GM19395 (cell line): ENCODE data around the gene FUT7.

Source experiments
- ATAC-seq: cut with Tn5 transposase; IDR thresholded peaks from one replicate; pipeline ENCODE4 v1.9.1; 2021; ENCODE audit warnings: mild to moderate bottlenecking, moderate library complexity; ENCODE audit not compliant: unreplicated experiment

FUT7 gene

DNA sequence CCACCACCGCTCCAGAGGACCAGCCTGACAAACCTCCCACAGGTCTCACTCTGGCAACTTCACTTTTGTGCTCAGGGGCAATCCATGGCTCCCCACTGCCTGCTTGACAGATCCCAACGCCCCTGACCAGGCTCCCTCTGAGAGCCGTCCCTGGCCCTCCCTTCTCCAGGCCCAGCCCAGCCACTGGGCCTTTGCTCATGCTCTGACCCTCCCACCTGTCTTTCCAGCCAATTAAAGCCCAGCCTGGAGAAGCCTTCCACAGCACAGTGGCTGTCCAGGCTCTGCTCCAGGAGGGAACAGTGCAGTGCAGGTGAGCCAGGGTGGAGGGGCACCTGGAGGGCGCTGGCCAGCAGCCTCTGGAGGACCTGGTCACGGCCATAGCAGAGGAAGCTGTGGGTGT lies 18.7 kb upstream of the FUT7 start:
- no peak for ATAC-seq

DNA sequence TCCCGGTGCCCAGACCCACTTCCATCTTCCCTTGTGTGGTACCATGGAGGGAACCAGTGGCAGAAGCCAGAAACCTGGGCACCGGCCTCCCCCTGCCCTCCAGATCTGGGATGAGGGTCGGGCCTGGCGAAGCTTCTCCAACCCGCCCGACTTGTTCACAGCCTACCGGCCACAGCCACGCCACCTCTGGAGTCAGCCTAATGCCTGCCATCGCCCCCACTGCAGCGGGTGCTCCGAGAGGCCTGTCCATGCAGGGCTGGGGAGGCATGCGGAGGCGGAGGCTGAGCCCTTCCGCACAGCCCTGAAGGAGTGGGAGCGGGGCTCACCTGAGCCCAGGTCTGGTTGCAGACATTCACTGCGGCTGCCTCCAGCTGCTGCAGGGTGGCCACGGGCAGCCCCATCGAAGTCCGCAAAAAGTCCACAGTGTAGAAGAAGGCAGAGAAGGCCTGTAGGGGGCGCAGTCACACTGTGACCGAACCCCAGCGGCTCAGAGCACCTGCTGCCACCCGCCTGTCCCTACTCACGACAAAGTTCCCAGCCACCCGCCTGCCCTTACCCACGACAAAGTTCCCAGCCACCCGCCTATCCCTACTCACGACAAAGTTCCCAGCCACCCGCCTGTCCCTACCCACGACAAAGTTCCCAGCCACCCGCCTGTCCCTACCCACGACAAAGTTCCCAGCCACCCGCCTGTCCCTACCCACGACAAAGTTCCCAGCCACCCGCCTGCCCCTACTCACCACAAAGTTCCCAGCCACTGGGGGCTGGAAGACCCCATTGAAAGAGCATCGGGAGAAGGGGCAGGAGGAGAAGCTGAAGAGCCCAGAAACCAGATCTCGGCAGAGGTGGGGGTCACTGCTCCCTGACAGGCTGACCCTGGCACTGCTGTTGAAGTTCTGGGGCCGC lies 17.9 kb upstream of the FUT7 start:
- no peak for ATAC-seq

DNA sequence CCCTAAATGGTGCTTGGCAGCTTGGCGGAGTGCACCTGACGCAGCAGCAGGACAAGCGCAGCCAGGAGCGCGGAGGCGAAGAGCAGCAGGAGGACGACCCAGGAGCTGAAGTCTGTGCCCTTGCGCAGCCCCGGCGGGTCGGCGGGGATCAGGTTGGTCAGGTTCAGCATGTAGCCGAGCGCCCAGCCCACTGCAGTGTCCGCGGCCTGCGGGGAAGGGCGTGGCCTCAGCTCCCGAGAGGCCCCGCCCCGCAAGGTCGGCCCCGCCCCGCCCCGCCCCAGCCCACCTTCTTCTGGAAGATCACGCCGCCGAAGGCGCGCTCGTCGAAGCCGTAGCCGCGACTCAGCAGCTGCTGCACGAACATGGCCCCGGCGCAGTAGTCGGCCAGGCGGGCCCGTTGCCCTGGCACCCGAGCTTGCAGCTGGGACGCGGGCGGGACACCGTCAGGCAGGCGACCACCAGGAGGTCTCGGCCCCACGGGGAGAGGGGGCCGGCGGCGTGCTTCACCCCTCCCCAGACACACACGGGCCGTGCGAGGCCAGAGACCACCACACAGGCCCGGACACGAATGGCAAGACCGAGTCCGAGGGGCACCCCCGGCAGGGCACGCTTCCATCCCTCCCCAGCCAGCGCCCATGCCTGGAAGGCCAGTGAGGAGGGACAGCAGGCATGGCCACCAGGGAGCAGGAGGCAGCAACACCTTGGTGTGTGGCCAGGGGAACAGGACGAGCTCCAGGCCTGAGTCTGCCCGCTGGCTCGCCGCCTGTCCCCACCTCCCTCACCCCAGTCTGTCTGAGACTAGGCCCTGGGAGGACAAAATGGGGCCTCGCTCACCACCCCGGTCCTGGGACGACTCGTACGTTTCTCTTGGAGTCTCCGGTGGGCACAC lies 17.0 kb upstream of the FUT7 start:
- no peak for ATAC-seq

DNA sequence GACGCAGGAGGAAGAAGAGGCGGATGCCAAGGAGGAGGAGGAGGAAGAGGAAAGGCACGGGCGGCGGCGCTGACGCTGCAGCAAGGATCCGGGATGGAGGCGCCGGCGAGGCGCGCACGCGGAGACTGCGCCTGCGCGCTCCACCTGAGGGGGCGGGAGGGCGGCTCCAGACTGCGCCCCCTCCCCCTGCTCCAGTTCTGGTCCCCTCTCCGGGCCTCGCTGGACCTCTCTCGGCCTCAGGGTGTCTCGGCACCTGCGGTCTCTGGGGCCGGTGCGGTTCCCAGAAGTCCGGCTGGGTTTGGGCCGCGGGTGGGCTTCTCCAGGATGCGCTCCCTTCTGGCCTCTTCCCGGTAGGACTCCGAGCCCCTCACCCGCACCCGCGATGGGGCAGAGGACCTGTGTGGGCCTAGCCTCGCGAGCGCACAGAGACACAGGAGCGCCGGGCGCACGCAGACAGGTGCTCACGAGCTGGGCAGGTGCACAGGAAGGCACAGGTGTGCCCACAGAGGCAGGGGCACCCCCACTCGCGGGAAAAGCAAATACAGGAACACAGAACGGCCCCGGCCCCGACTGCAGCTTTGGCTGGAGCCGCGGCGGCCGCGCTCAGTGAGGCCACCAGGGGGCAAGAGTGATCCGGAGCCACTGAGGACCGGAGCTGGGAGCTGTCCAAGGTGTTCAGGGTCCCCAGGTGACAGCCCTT lies 14.3 kb upstream of the FUT7 start, which contains the start of gene NPDC1:
NPDC1 (minus strand) TSS at position 90 of the 700 bp plus-strand sequence. CDS start 188 bp downstream, outside the sequence.
- ATAC-seq = no peak

DNA sequence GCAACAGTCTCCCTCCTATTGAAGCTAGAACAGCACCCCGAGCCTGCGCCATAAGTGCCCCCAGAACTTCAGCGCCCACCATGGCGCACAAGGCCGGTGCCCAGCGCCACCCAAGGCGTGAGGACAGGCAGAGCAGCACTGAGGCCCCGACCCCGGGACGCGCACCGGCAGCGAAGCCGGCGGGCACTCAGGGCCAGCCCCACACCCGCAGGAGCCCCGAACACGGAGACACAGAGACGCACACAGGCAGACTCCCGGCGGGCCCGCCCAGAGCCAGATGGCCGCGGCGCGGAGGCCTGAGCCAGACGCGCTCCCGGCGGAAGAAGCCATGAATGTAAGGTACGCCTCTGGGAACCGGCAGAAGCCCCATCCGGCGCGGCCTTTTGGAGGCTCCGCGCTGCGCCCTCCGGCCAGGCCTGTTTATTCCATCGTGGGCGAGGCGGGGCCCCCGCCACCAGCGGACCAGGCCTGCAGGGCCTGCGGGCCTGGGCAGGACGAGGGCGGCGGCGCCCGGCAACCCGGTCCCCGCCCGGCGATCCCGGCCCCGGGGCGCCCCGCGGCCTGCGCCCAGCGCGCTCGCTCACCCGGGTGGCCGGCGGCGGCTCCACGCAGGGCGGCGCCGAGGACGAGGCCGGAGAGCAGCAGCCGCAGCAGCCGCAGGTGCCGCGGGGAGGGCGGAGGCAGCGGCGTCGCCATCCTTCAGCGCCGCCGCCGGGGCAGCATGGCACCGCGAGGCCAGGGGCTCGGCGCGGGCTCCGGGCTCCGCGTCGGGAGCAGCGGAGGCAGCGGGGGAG lies 13.6 kb upstream of the FUT7 start:
- no peak for ATAC-seq

DNA sequence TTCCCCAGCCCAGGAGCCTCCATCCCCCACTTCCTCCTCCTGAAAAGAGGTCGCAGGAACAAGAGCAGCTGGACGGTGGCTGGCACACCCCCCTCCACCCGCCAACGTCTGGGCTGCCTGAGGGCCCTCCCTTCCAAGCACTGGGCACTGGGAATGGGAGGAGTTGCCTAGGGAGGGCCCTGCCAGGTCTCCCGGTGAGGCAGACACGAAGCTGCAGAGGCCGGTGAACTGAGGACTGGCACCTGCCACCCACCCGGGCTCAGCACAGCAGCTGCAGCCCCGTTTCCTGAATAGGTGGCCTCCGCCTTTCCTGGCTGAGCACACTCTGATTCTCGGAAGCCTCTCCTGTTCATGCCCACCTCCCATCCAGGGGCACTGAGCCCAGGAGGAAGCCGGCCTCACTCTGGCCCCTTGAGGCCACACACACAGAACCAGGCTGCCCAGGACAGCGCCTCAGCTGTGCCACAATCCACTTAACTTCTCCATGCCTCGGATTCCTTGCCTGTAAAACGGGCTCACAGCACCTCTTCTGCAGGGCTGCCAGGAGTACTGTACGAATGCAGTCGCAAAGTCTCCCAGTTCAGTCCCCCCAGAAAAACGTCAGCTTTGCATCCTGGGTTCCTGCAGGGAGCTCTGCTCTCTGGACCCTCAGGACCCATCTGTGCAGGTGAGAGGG lies 12.8 kb upstream of the FUT7 start:
- no peak for ATAC-seq

DNA sequence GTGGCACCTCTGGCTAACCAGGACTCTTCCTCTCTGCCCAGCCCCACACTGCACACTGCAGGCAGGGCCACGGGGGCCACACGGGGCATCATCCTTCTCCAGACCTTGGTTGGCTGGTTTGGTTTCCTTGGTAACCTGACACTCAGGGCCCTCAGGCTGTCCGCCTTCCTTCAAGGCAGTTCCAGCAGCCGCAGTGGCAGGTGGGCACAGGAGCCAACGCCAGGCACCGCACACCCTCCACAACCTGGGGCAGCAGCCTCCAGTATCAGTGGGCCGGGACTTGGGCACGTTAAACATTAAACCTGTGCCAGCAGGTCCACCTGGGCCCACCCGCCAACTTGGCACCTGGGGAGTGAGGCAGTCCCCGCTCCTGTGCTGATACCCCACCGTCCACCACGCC lies 12.1 kb upstream of the FUT7 start:
- no peak for ATAC-seq

DNA sequence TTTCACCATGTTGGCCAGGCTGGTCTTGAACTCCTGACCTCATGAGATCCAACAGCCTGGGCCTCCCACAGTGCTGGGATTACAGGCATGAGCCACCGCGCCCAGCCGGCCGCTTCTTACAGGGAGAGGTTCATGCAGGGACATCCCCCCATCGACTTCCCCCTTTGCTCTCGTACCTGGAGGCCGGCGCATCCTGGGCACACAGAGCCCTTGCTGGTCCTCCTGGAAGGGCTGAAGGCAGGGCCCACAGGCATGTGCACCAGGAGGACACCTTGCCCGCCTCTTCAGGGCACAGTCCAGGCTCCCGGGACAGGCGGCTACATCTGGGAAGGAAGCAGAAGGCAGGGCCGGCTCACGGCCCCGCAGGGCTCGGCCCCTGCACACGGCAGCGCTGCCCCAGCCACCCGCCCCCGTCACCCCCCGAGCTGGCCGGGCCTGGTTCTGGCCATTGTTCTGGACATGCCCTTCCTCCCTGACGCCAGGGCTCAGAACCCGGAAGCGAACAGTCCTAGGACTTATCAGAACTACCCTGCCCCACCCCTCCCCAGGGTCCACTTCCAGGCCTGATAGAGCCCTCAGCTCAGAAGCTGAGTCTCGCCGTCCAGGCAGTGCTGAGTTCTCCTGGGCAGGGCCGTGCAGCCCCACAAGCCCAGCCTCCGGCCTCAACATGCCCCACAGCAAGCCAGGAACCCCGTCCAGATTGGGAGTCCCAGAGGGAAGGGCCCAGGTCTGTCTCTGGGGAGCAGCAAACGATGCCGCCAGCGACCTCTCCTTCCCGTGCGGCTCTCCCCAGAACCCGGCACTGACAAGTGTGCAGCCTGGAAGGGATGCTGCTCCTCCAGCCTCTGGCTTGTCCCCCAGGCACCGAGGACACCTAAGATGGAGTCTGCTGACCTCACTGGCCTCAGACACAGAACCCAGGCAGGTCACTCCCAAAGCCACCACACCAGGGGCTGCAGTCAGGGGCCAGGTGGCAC lies 11.2 kb upstream of the FUT7 start:
- ATAC-seq = no peak

DNA sequence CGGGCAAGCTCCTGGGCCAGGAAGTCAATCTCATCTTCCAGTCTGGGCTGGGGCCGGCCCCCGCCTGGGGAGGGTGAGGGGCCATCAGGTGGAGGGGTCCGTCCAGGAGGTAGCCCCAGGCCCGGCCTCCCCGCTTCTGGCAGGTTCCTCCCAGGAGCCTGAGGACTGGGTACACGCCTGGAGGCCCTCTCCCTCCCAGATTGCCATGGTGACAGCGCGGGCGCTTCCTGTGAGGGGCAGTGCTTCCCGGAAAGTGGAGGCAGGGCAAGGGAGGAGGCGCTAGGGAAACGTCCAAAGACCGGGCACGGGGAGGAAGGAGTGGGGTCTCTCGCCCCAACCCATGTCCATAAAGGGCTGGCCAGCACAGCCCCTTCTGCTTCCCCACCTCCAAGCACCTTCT lies 9.2 kb upstream of the FUT7 start:
- no peak for ATAC-seq

DNA sequence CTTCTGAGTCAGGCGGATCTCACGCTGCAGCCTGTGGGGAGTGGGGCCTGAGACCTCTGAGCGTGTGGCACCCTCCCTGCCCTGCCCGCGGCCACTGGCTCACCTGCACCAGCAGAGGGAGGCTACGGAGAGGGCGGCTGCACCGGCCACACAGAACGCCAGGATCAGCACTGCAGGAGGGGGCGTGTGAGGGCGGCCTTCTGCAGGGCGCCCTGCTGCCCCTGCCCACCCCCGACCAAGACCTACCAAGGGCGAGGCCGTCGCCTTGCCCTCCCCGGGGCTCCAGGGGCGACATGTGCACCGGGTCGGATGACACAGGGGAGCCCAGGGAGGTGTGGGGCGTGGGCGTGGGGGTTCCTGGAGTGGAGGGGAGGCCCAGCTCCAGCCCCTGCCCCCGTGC lies 8.7 kb upstream of the FUT7 start:
- no peak for ATAC-seq

DNA sequence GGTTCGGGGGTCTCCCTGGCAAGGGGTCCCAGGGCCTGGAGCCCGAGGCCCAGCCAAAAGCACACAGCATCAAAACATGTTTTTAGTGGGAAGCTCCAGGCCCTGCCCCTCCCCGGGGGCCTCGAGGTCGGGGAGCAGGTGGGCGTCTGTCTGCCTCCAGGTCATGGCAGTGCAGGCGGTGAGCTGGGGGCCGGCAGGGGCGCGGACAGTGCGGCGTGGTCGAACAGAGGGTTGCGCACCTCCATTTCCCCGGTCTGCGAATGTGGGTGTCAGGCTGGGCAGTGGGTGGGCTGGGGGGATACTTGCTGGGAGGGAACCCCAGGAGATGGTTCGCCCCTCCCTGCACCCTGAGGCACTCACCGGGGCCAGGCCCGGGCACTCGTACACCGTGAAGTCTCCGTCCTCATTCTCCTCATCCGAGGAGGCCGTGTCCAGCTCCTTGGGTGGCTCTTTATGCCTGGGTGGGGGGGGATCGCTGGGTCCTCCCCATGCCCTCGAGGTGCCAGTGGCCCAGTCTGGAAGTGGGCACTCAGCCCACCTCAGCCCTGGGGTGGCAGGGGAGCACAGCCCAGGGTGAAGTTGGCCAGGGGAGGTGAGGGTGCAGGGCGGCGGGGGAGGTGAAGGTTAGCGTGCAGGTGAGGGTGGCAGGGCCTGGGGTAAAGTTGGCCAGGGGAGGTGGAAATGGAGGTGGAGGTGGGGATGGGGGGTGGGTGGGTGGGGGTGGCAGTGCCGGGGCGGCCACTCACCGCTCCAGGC lies 7.9 kb upstream of the FUT7 start:
- no peak for ATAC-seq

DNA sequence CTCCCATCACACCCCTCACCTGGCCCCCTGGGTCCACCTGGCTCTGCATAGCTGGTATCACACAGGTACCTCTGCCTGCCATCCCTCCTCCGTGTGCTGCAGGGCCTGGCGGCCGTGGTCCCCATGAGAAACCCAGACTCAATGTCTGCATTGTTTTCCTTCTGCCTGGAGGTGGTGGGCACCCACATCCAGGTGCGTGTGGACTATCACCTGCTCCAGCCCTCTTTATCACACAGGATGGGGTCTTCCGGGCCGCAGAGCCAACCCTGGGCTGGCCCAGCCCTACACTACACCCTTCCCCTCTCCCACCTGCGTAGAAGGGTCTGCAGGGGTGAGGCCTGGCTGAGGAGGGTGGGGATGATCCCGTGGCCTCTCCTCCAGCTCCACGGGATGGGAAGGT lies 7.0 kb upstream of the FUT7 start:
- no peak for ATAC-seq

DNA sequence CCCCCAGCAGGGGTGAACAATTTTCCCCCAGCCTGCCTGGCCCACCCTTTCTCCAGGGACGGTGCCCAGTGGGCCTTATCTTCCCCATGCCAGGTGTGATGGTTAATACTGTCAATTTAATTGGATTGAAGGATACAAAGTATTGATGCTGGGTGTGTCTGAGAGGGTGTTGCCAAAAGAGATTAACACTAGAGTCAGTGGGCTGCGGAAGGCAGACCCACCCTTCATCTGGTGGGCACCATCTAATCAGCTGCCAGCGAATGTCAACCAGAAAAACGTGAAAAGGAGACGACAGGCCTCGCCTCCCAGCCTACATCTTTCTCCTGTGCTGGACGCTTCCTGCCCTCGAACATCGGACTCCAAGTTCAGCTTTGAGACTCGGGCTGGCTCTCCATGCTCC lies 5.6 kb upstream of the FUT7 start:
- no peak for ATAC-seq

DNA sequence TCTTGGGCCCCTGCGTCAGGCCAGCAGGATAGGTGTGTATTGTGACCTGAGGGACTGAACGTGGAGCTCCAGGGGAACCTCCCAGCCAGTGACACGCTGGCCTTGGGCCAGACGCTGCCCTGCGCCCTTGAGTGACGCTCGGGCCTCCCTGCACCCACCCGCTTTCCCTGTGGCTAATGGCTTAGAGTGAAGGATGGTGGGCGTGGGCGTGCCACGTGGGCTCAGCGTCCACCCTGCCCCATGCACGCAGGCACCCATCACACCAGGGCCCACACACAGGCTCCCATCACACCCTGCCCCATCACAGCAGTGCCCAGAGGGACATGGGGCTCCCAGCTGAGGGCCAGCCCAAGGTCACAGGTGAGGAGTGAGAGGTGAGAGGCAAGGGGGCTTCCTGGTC lies 5.1 kb upstream of the FUT7 start:
- ATAC-seq = no peak

DNA sequence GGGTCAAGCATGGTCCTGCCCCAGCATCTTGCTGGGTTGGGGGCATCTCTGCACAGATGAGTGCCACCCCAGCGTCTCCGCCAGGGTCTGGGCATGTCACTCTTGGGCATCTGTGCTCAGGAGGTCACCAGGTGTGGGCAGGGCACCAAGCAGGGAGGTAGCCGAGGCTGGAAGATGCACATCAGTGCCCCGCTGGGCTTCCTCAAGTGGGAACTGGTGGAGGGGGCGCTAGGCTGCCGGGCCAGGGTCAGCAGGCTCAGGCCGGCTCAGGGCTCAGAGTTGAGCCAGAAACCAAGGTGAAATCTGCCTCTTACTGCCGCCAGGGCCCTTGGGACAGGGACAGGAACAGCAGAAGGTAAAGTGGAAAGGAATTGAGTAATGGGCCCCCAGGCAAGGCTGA lies 4.0 kb upstream of the FUT7 start:
- no peak for ATAC-seq

DNA sequence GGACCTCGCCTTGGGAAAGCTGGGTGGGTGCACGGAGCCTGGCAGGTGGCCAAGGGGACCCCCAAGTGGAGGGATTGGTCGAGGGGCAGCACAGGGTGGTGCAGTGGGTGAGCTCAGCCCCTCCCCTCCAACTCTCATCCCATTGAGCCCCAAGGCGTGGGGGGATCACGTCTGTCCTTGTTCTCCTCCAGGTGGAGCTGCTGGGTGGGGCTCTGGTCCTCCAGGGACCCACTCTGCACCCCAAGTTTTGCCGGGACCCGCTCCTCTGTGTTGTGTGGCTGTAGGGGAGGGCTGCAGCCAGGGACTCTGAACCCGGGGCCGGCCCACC lies 3.6 kb upstream of the FUT7 start:
- no peak for ATAC-seq

DNA sequence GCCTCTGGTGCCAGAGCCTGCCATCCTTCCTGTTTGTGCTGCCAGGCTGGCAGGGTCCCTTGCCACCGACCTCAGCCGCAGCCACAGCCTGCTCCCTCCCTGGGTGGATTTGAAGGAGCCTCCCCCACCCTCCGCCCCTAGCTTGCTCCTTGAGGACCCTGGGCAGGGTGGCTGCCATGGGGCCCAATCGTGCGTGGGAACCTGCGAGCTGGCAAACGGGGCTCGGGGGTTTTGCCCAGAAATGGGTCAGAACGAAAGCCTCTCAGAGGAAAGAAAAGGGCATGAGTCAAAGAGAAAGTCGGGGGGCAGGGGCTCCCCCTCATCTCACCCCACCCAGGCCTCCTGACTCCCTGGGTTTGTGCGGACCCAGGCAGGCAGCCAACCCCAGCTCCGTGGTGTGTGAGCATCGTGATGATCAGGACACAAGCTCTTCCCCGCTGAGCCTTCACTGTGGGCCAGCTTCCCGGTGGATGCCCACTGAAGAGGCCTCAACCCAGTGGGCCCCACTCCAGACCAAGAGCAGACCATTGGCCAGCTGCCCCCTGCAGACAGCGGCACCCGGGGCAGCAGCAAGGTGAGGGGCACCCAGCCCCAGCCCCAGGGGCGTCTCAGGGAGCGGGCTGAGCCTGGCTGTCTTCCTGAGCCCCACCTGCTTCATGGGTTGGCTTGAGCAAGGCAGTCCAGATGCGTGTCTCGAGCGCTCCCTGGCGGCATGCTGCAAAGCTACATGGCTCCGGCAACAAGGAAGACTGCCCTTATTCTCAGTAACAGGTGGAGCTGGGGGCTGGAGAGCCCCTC lies 3.0 kb upstream of the FUT7 start:
- ATAC-seq = no peak
